Stomach (tissue), 9 donors: Measurements from ENCODE around the gene KLHL42. TPM values are rescaled to one million over a fixed set of nuclear protein-coding genes. Genes with fewer than 3 reads are reported as not detected.

Experiments used
- DNase-seq, 2 donors: peaks; one replicate each; pipeline versions ENCODE4 v3.0.0 to v3.0.0-alpha.2; 2013 to 2019
- H3K27ac ChIP-seq, 5 donors: fragments of 200-600 bp in 4 of 5; sonication (generic) in 4 of 5; one replicate each; pipeline ENCODE4 v1.5.1; 2013 to 2019; ENCODE audit warnings: mild to moderate bottlenecking in 1 of 5, moderate library complexity in 1 of 5
- H3K27me3 ChIP-seq, 3 donors: fragments of 200-600 bp; sonication (generic); one replicate each; pipeline ENCODE4 v1.5.1; 2017 to 2019; ENCODE audit warnings: mixed run types in 1 of 3
- H3K36me3 ChIP-seq, 4 donors: fragments of 200-600 bp; sonication (generic); 1 replicate in 3 of 4; 2 replicates in 1 of 4; pipeline ENCODE4 v1.5.1; 2016 to 2019
- H3K4me1 ChIP-seq, 4 donors: fragments of 200-600 bp; sonication (generic); one replicate each; pipeline ENCODE4 v1.5.1; 2016 to 2019
- H3K4me3 ChIP-seq, 4 donors: fragments of 200-600 bp; sonication (generic) in 3 of 4; one replicate each; pipeline ENCODE4 v1.5.1; 2016 to 2019; ENCODE audit warnings: mild to moderate bottlenecking in 1 of 4
- H3K9me3 ChIP-seq, 4 donors: fragments of 200-600 bp; sonication (generic); one replicate each; pipeline ENCODE4 v1.5.1; 2016 to 2019
- CTCF ChIP-seq, 7 experiments: fragments of 450-650 bp in 4 of 7; fragments of 200-600 bp in 3 of 7; sonication (generic) in 3 of 7; IDR thresholded peaks; one replicate each; pipeline ENCODE4 v1.5.1; 2016 to 2019; ENCODE audit warnings: antibody characterized with exemption in 7 of 7, control low read depth in 2 of 7, mild to moderate bottlenecking in 1 of 7
- EP300 ChIP-seq: sonication (generic); formaldehyde crosslinking; IDR thresholded peaks from one replicate; pipeline ENCODE4 v1.6.1; 2017; ENCODE audit warnings: antibody characterized with exemption
- POLR2A ChIP-seq, 4 donors: fragments of 450-650 bp; IDR thresholded peaks; one replicate each; pipeline ENCODE4 v1.6.1; 2016; ENCODE audit warnings: antibody characterized with exemption in 4 of 4, control low read depth in 2 of 4, mild to moderate bottlenecking in 1 of 4, moderate library complexity in 1 of 4
- POLR2AphosphoS5 ChIP-seq, 3 donors: sonication (generic); formaldehyde crosslinking; IDR thresholded peaks; one replicate each; pipeline ENCODE4 v1.6.1; 2016; ENCODE audit warnings: antibody characterized with exemption in 3 of 3
- WGBS, 5 donors: extraction: QIAGEN DNeasy Blood & Tissue Kit in 3 of 5; methylation state at CpG; one replicate each; pipeline versions ENCODE4 v1.1.5 to v1.1.7; 2013 to 2018; 5-methylcytosine and 5-hydroxymethylcytosine counted together
- intact Hi-C: fragments of 100-400 bp; cut with DNase I; formaldehyde crosslinking; loops from one replicate; pipeline ENCODE4 v1.15.1; 2023; ENCODE audit warnings: low total_unique reads
- polyA plus RNA-seq, 3 donors: library from polyadenylated mRNA; stranded (reverse); fragments of 200-250 nt; gene quantifications; one replicate each; pipeline ENCODE4 v1.2.3, GENCODE V29; 2013
- total RNA-seq, 5 donors: library from RNA; depleted of rRNA; stranded (reverse); fragments of >200 nt; gene quantifications; one replicate each; pipeline versions ENCODE4 v1.1.0 to v1.2.3, GENCODE V29; 2014 to 2016
- donor health status: healthy with polysubstance abuse.
- donor health status: Bipolar disorder and iron deficiency.
- donor health status: healthy.

The KLHL42 gene
- total and polyA plus RNA-seq, 8 donors: 5.1 to 141 (median 16.7) TPM

DNA sequence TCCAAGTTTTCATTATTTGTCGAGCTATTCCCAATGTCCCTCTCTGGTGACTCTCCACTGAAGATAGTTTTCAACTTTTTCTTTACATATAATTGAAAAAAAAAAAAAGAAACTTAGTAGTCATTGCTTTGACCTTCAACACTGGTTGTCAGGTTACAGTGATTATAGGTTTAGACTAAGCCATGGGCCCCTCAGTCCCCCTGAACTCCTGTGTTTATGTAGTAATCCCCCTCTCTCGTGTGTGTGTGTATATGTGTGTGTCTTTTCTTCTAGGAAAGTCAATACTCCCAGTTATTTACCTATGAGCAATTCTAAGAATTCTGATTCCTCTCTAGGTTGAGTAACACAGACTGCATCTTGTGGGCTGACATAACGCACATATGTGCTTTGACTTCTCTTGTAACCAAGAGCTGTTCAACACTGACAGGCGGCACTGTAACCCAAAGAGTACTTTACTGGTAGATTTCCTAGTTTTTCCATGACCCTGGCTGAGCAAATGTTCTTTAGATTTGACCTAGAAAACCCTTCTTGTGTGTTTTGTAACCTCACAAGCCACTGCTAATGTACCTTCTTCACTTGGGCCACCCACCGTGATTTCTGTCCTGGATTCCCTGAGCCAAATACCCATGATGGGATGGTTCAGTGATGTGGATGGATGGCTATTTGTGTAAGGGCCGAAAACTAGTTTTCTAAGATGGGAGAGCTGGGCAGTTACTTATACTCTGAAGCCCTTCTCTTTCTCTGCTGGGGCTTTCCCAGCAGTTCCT, 15.0 kb downstream of the KLHL42 start:
- WGBS, 5 donors: 71 to 82% (median 77%) methylated on average over 6 of the region's 6 CpGs
- peaks cover 0 to 8% (median 4%) of the 10 kb centered on the region in 4 donors for H3K4me1 ChIP-seq
- no peaks in the 10 kb centered on the region for H3K27me3 ChIP-seq
- H3K36me3 ChIP-seq: peaks cover 31 to 86% (median 76%) of the 10 kb centered on the region in 4 donors
- DNase-seq: no peak
- intact Hi-C loops: no loop called here
- H3K4me3 ChIP-seq: no peak overlapping the region
- no peaks in the 10 kb centered on the region for H3K9me3 ChIP-seq
- peak overlapping the region in 1 of 5 donors; percentile 4 for H3K27ac ChIP-seq
- TF ChIP-seq EP300 (no peak), POLR2AphosphoS5 (IDR thresholded peaks at IDR 0.05) (no peak), POLR2A (IDR thresholded peaks at IDR 0.05) (no peak), CTCF (IDR thresholded peaks at IDR 0.05) (no peak)

DNA sequence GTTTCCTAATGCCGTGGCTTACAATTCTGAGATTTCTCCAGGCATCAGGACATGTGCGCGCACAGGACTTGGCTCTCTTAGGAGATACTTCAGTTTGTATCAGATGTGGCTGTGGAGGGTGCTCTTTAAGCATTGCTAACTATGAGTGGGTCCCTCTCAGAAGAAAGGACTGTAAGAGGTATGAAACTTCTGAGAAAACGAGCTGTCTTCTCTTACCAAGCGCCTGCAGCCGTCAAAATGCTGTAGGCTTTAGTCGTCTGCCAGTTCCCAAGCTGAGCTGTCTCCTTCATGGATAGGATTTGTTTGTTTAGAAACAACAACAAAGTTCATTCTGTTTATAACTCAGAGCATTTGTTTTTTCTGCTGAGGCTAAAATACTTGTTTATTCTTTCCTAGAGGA, 16.1 kb downstream of the KLHL42 start:
- no peaks in the 10 kb centered on the region for H3K27me3 ChIP-seq
- DNase-seq: no peak
- H3K4me1 ChIP-seq: peaks cover 0 to 15% (median 5%) of the 10 kb centered on the region in 4 donors
- WGBS, 5 donors: 73 to 86% (median 79%) methylated on average over 7 of the region's 7 CpGs
- peaks cover 31 to 87% (median 76%) of the 10 kb centered on the region in 4 donors for H3K36me3 ChIP-seq
- H3K27ac ChIP-seq: peak overlapping the region in 1 of 5 donors; percentile 4
- TF ChIP-seq POLR2AphosphoS5 (IDR thresholded peaks at IDR 0.05) (no peak), EP300 (no peak), CTCF (IDR thresholded peaks at IDR 0.05) (no peak), POLR2A (IDR thresholded peaks at IDR 0.05) (no peak)
- H3K9me3 ChIP-seq: no peaks in the 10 kb centered on the region
- intact Hi-C loops: no loop called here
- H3K4me3 ChIP-seq: no peak overlapping the region

GRCh38 chr12:27797301-27798025, 17.4 kb downstream of the KLHL42 start:
- Histone ChIP-seq H3K4me1 (peaks cover 0 to 15% (median 5%) of the 10 kb centered on the region in 4 donors), H3K4me3 (no peak overlapping the region), H3K36me3 (peaks cover 24 to 81% (median 65%) of the 10 kb centered on the region in 4 donors), H3K27me3 (no peaks in the 10 kb centered on the region), H3K27ac (no peak overlapping the region), H3K9me3 (no peaks in the 10 kb centered on the region)
- no peak for TF ChIP-seq POLR2A (IDR thresholded peaks at IDR 0.05)
- TF ChIP-seq POLR2AphosphoS5 (IDR thresholded peaks at IDR 0.05): no peak
- no peak for TF ChIP-seq CTCF (IDR thresholded peaks at IDR 0.05)
- TF ChIP-seq EP300: no peak
- intact Hi-C loops: no loop called here
- 95 to 98% (median 96%) methylated on average over 24 of the region's 24 CpGs for WGBS, 5 donors
- DNase-seq: no peak

DNA sequence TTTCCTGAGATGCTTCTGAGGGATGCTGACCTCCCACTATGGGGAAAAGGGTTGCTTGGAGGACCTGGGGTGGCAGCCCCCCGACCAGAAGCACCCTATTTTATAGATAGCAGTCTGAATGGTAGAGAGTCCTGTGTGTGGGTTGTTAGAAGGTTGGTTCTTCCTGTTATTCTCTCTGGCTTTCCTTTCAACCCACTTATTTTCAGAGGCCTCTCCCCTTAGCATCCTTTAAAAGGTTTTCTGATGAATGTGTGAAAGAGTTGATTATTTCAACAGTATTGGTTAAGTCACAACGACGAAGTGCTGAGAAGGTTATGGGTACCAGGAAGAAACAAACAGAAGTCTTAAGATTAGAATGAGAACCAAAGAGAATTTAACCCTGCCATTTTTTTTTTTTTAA, 20.8 kb downstream of the KLHL42 start:
- no peak for DNase-seq
- H3K27me3 ChIP-seq: no peaks in the 10 kb centered on the region
- H3K9me3 ChIP-seq: no peaks in the 10 kb centered on the region
- TF ChIP-seq EP300: no peak
- TF ChIP-seq POLR2A (IDR thresholded peaks at IDR 0.05): no peak
- TF ChIP-seq POLR2AphosphoS5 (IDR thresholded peaks at IDR 0.05): no peak
- no peak for TF ChIP-seq CTCF (IDR thresholded peaks at IDR 0.05)
- H3K4me3 ChIP-seq: no peak overlapping the region
- H3K36me3 ChIP-seq: peaks cover 12 to 50% (median 40%) of the 10 kb centered on the region in 4 donors
- H3K27ac ChIP-seq: no peak overlapping the region
- peaks cover 0 to 9% (median 3%) of the 10 kb centered on the region in 4 donors for H3K4me1 ChIP-seq
- intact Hi-C loops: no loop called here
- WGBS, 5 donors: 73 to 86% (median 84%) methylated on average over 3 of the region's 3 CpGs
